H1 (cell line): ENCODE results near the gene FAM53B. TPM values are rescaled to one million over a fixed set of nuclear protein-coding genes. Genes with fewer than 3 reads are reported as not detected.

Experiments used
- CTCF ChIA-PET: fragments of 300-600 bp; sonication (Branson Sonifier 250); formaldehyde crosslinking; loops from one replicate; lab custom pipeline; 2021; ENCODE audit not compliant: partially characterized antibody; lab: Charles Lee
- POLR2A ChIA-PET: fragments of 300-600 bp; sonication (Branson Sonifier 250); formaldehyde crosslinking; loops from one replicate; lab custom pipeline; 2021; ENCODE audit warnings: inconsistent platforms; ENCODE audit not compliant: partially characterized antibody; lab: Charles Lee
- DNase-seq, 2 experiments: peaks; one replicate each; pipeline versions ENCODE4 v3.0.0 to v3.0.0-alpha.2; 2010 to 2022; ENCODE audit warnings: low spot score in 2 of 2, low read depth in 1 of 2, mixed read lengths in 1 of 2
- FAIRE-seq: peaks from 2 replicates; lab custom pipeline; 2011; peaks lifted over from hg19 to GRCh38; lab: Jason Lieb, UNC
- H2AFZ ChIP-seq: 2 replicates; pipeline ENCODE4 v1.8.1; 2012; ENCODE audit warnings: low read length, inconsistent platforms
- H2AK5ac ChIP-seq: 2 replicates; pipeline ENCODE4 v1.6.1; 2013; ENCODE audit warnings: low read depth, low read length
- H2BK120ac ChIP-seq: replicated peaks from 2 replicates; pipeline ENCODE3; 2013; ENCODE audit warnings: low read depth, low read length, inconsistent platforms
- H2BK12ac ChIP-seq: 2 replicates; pipeline ENCODE4 v1.6.1; 2013; ENCODE audit warnings: low read depth, low read length
- H2BK15ac ChIP-seq: 2 replicates; pipeline ENCODE4 v1.6.1; 2013; ENCODE audit warnings: low read length
- H2BK20ac ChIP-seq: 2 replicates; pipeline ENCODE4 v1.6.1; 2013; ENCODE audit warnings: low read length
- H2BK5ac ChIP-seq: 2 replicates; pipeline ENCODE4 v1.6.1; 2013; ENCODE audit warnings: low read depth, low read length
- H3K14ac ChIP-seq: 2 replicates; pipeline ENCODE4 v1.6.1; 2013; ENCODE audit warnings: inconsistent platforms; ENCODE audit not compliant: insufficient read length
- H3K18ac ChIP-seq: 2 replicates; pipeline ENCODE4 v1.6.1; 2013; ENCODE audit warnings: low read length; ENCODE audit errors: extremely low read depth
- H3K23ac ChIP-seq: 2 replicates; pipeline ENCODE4 v1.6.1; 2013; ENCODE audit warnings: inconsistent platforms; ENCODE audit not compliant: insufficient read length
- H3K23me2 ChIP-seq: 2 replicates; pipeline ENCODE4 v1.6.1; 2013; ENCODE audit warnings: low read depth, low read length
- H3K27ac ChIP-seq: 2 replicates; pipeline ENCODE4 v1.6.1; 2011; ENCODE audit warnings: low read depth, low read length, inconsistent platforms
- H3K27me3 ChIP-seq, 4 experiments: replicated peaks in 1 of 4; 1 replicate in 1 of 4; 2 replicates in 3 of 4; pipeline versions ENCODE4 v1.6.1 to v1.8.1; 2011 to 2013; ENCODE audit warnings: low read length in 3 of 4, mild to moderate bottlenecking in 3 of 4, inconsistent platforms in 2 of 4, mixed read lengths in 2 of 4, moderate library complexity in 1 of 4; ENCODE audit not compliant: control insufficient read depth in 3 of 4, insufficient read depth in 3 of 4; ENCODE audit errors: extremely low read depth in 1 of 4
- H3K36me3 ChIP-seq, 4 experiments: 2 replicates each; pipeline versions ENCODE4 v1.6.1 to v1.8.1; 2011 to 2013; ENCODE audit warnings: mild to moderate bottlenecking in 4 of 4, low read length in 3 of 4, moderate library complexity in 2 of 4, control low read depth in 1 of 4, inconsistent platforms in 1 of 4; ENCODE audit not compliant: insufficient read depth in 4 of 4, control insufficient read depth in 2 of 4
- H3K4ac ChIP-seq: replicated peaks from 2 replicates; pipeline ENCODE3; 2013; ENCODE audit warnings: low read length, low read depth, mixed read lengths, inconsistent platforms; ENCODE audit not compliant: insufficient read length
- H3K4me1 ChIP-seq, 4 experiments: replicated peaks in 1 of 4; 1 replicate in 1 of 4; 2 replicates in 3 of 4; pipeline versions ENCODE4 v1.6.1 to v1.8.1; 2011 to 2013; ENCODE audit warnings: low read length in 3 of 4, inconsistent platforms in 2 of 4, mixed read lengths in 1 of 4; ENCODE audit not compliant: insufficient read depth in 4 of 4, control insufficient read depth in 3 of 4
- H3K4me2 ChIP-seq, 2 experiments: 2 replicates each; pipeline versions ENCODE4 v1.6.1 to v1.8.1; 2011 to 2013; ENCODE audit warnings: low read depth in 2 of 2, low read length in 2 of 2, control low read depth in 1 of 2, inconsistent platforms in 1 of 2, mild to moderate bottlenecking in 1 of 2; ENCODE audit not compliant: insufficient read depth in 1 of 2
- H3K4me3 ChIP-seq, 4 experiments: fragments of 200-600, 300-600 bp in 1 of 4; sonication (generic), shearing (Covaris generic), sonication (Bioruptor Twin) in 1 of 4; 2 replicates each; pipeline versions ENCODE4 v1.5.1 to v1.8.1; 2011 to 2016; ENCODE audit warnings: low read length in 4 of 4, low read depth in 3 of 4, control low read depth in 2 of 4, inconsistent platforms in 2 of 4, mild to moderate bottlenecking in 2 of 4, mixed read lengths in 1 of 4, moderate library complexity in 1 of 4; ENCODE audit not compliant: insufficient read depth in 2 of 4; ENCODE audit errors: extremely low read depth in 1 of 4
- H3K56ac ChIP-seq: replicated peaks from 2 replicates; pipeline ENCODE3; 2013; ENCODE audit warnings: low read depth, mild to moderate bottlenecking, mixed read lengths, low read length, inconsistent platforms; ENCODE audit not compliant: insufficient read length
- H3K79me1 ChIP-seq: 2 replicates; pipeline ENCODE4 v1.6.1; 2013; ENCODE audit warnings: low read depth, low read length, control low read depth
- H3K79me2 ChIP-seq, 2 experiments: 2 replicates each; pipeline versions ENCODE4 v1.6.1 to v1.8.1; 2012 to 2013; ENCODE audit warnings: low read length in 2 of 2, mild to moderate bottlenecking in 2 of 2, inconsistent platforms in 1 of 2; ENCODE audit not compliant: insufficient read depth in 2 of 2, control insufficient read depth in 1 of 2
- H3K9ac ChIP-seq, 4 experiments: replicated peaks in 1 of 4; 1 replicate in 1 of 4; 2 replicates in 3 of 4; pipeline versions ENCODE4 v1.6.1 to v1.8.1; 2011 to 2013; ENCODE audit warnings: low read depth in 3 of 4, low read length in 3 of 4, control low read depth in 2 of 4, mild to moderate bottlenecking in 2 of 4, moderate library complexity in 2 of 4, inconsistent platforms in 1 of 4; ENCODE audit errors: extremely low read depth in 1 of 4
- H3K9me3 ChIP-seq, 2 experiments: 2 replicates each; pipeline versions ENCODE4 v1.6.1 to v1.8.1; 2012 to 2013; ENCODE audit warnings: mild to moderate bottlenecking in 2 of 2, moderate library complexity in 2 of 2, control low read depth in 1 of 2, inconsistent platforms in 1 of 2, low read depth in 1 of 2, low read length in 1 of 2, mixed read lengths in 1 of 2; ENCODE audit not compliant: insufficient read depth in 2 of 2
- H4K20me1 ChIP-seq, 2 experiments: replicated peaks in 1 of 2; 2 replicates each; pipeline versions ENCODE3 to v1.8.1; 2011 to 2013; ENCODE audit warnings: inconsistent platforms in 2 of 2, low read length in 2 of 2, mild to moderate bottlenecking in 1 of 2; ENCODE audit not compliant: insufficient read depth in 2 of 2, control insufficient read depth in 1 of 2
- H4K5ac ChIP-seq: 2 replicates; pipeline ENCODE4 v1.6.1; 2013; ENCODE audit warnings: low read length, low read depth, mixed read lengths, inconsistent platforms; ENCODE audit not compliant: insufficient read length
- H4K8ac ChIP-seq: 2 replicates; pipeline ENCODE4 v1.8.0; 2013; ENCODE audit warnings: mild to moderate bottlenecking, moderate library complexity, low read length, inconsistent platforms; ENCODE audit not compliant: insufficient read depth; ENCODE audit errors: extremely low read depth
- H4K91ac ChIP-seq: replicated peaks from 2 replicates; pipeline ENCODE3; 2013; ENCODE audit warnings: low read length, mixed read lengths, inconsistent platforms; ENCODE audit not compliant: insufficient read length
- CHD1 ChIP-seq: IDR thresholded peaks from 2 replicates; pipeline ENCODE4 v1.6.1; 2012; ENCODE audit warnings: low read depth, low read length, improper control_type of control experiment
- KDM4A ChIP-seq: IDR thresholded peaks from one replicate; pipeline ENCODE4 v1.7.1; 2012; ENCODE audit warnings: low read depth, mild to moderate bottlenecking, moderate library complexity, low read length, inconsistent platforms; ENCODE audit not compliant: severe bottlenecking
- KDM5A ChIP-seq: fragments of 200-600 bp; IDR thresholded peaks from 2 replicates; pipeline ENCODE4 v1.7.1; 2012; ENCODE audit warnings: mild to moderate bottlenecking, low read length, inconsistent platforms, mixed read lengths
- POLR2A ChIP-seq, 2 experiments: IDR thresholded peaks; 1 replicate in 1 of 2; 2 replicates in 1 of 2; pipeline ENCODE4 v1.6.1; 2011; ENCODE audit warnings: low read depth in 2 of 2, low read length in 2 of 2, mild to moderate bottlenecking in 2 of 2; ENCODE audit errors: control extremely low read depth in 1 of 2
- TAF7 ChIP-seq: optimal IDR thresholded peaks from 2 replicates; pipeline ENCODE3; 2011; ENCODE audit warnings: low read depth, mild to moderate bottlenecking, inconsistent platforms, low read length, moderate library complexity, borderline replicate concordance
- ZNF274 ChIP-seq: IDR thresholded peaks from 2 replicates; pipeline ENCODE4 v1.7.0; 2012; ENCODE audit warnings: low read length, borderline replicate concordance; ENCODE audit errors: extremely low read depth
- WGBS, 2 experiments: shearing (Covaris generic) in 1 of 2; methylation state at CpG; one replicate each; pipeline versions ENCODE4 v1.1.6 to v1.1.7; 2013 to 2015; ENCODE audit warnings: low lambda C conversion rate in 2 of 2, mixed read lengths in 2 of 2, inconsistent platforms in 1 of 2, low coverage in 1 of 2, missing lambda C conversion rate in 1 of 2; ENCODE audit not compliant: insufficient replicate concordance in 2 of 2, insufficient coverage in 1 of 2, insufficient read length in 1 of 2; ENCODE audit errors: extremely low coverage in 1 of 2, missing lambda C conversion rate in 1 of 2; 5-methylcytosine and 5-hydroxymethylcytosine counted together
- polyA plus RNA-seq, 7 experiments: library from polyadenylated mRNA; depleted of rRNA in 3 of 7; stranded (reverse) in 5 of 7; unstranded in 2 of 7; fragments of >200 nt in 5 of 7; fragments of 200-250 nt in 2 of 7; gene quantifications; 1 replicate in 5 of 7; 2 replicates in 1 of 7; 4 replicates in 1 of 7; pipeline versions ENCODE4 v1.2.1 to v1.2.3, GENCODE V29; 2011 to 2013; ENCODE audit warnings: missing spikeins in 2 of 7, mixed read lengths in 2 of 7
- total RNA-seq: library from RNA; stranded (reverse); fragmentation: NEBNext Ultra II Directional; extraction: Animal tissue kit (Norgen Biotek cat#: 25700); gene quantifications from 2 replicates; pipeline ENCODE4 v1.2.1, GENCODE V29; 2021

FAM53B gene
- total and polyA plus RNA-seq, 2 of the 8 experiments (the other 6 are each of a cell fraction or from before 2014, with no cell fraction given) = 5.3 to 14.4 TPM

DNA sequence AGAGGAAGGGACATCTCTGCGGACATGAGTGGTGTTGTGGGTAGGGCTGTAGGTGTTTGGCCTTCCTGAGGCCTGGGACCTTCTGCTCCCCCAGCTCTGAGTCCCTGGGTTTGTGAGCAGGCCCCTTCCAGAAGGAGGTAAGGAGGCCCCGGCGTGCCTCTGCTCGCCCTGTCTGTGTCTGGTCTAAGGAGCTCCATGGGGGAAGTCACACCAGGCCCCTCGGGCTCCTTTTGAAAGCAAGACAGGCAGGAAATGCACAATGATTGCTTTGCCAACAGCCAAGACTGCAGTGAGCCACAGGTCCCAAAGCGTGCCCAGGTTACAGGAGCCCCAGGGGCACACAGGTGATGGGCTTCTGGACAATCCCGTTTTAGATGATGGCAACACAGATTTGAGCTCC is 89.5 kb downstream of the FAM53B start:
- no peak overlapping the region for H3K4ac ChIP-seq
- H2BK5ac ChIP-seq = 0 out of 2 replicates have a peak overlapping the region, but pooled peaks have one; percentile 5
- H2AFZ ChIP-seq = no peak overlapping the region
- H3K23ac ChIP-seq = no peak overlapping the region
- no peaks in the 10 kb centered on the region for H3K36me3 ChIP-seq
- H2AK5ac ChIP-seq = no peak overlapping the region
- no peak overlapping the region for H3K18ac ChIP-seq
- no peaks in the 10 kb centered on the region for H3K9me3 ChIP-seq
- H3K9ac ChIP-seq = no peak overlapping the region
- no peak overlapping the region for H3K4me2 ChIP-seq
- WGBS, 2 experiments = 94% methylated on average over 7 of the region's 7 CpGs; no CpG with 5 or more reads in 1 of the 2 experiments
- no peak overlapping the region for H4K8ac ChIP-seq
- ChIA-PET POLR2A (interaction anchor here (2.0 kb wide), 1 partner anchor 9 kb away, joined by 5 read pairs; no protein-coding TSS in a partner anchor), CTCF (interaction anchor here (0.8 to 1.6 kb wide), 7 partner anchors 9 to 115 kb away, joined by 3 to 5 read pairs (median 4); no protein-coding TSS in a partner anchor)
- H2BK12ac ChIP-seq = no peak overlapping the region
- H4K5ac ChIP-seq = no peak overlapping the region
- H3K4me3 ChIP-seq = no peak overlapping the region
- no peaks in the 10 kb centered on the region for H3K79me2 ChIP-seq
- no peak overlapping the region for H3K14ac ChIP-seq
- peaks cover 4% of the 10 kb centered on the region for H3K79me1 ChIP-seq
- H3K56ac ChIP-seq = no peak overlapping the region
- FAIRE-seq (no peak), DNase-seq (no peak)
- H4K91ac ChIP-seq = no peak overlapping the region
- no peak overlapping the region for H3K27ac ChIP-seq
- no peaks in the 10 kb centered on the region for H3K27me3 ChIP-seq
- H2BK120ac ChIP-seq = no peak overlapping the region
- H3K23me2 ChIP-seq = no peaks in the 10 kb centered on the region
- H3K4me1 ChIP-seq = peaks cover 0 to 21% (median 12%) of the 10 kb centered on the region in 4 experiments; a peak in 6 of 7 replicates
- H4K20me1 ChIP-seq = peaks cover 0 to 9% of the 10 kb centered on the region in 2 experiments
- H2BK15ac ChIP-seq = no peak overlapping the region
- TF ChIP-seq KDM5A = no peak
- TF ChIP-seq KDM4A = no peak
- TF ChIP-seq POLR2A (IDR thresholded peaks at IDR 0.05; ENCODE audit: control extremely low read depth in 1 of 2, low read depth in 2 of 2, low read length in 2 of 2) = no peak
- no peak for TF ChIP-seq ZNF274
- no peak for TF ChIP-seq TAF7
- TF ChIP-seq CHD1 = no peak
- H2BK20ac ChIP-seq = no peak overlapping the region
